K562 (cell line): ENCODE results near the gene ZC3H10. TPM values are rescaled to one million over a fixed set of nuclear protein-coding genes. Genes with fewer than 3 reads are reported as not detected.

Experiments used
- ARID1B ChIP-seq: fragments of 450-650 bp; IDR thresholded peaks from 2 replicates; pipeline ENCODE4 v1.6.1; 2016; ENCODE audit warnings: antibody characterized with exemption, mild to moderate bottlenecking, inconsistent platforms
- EP300 ChIP-seq: IDR thresholded peaks from 2 replicates; pipeline ENCODE4 v1.6.1; 2012; ENCODE audit warnings: low read length, improper control_type of control experiment
- HNRNPUL1 ChIP-seq: fragments of 200-400 bp; formaldehyde crosslinking; IDR thresholded peaks from 2 replicates; pipeline ENCODE4 v1.6.1; 2017; ENCODE audit warnings: low read length
- HSF4 ChIP-seq: fragments of 250-450 bp; sonication (Bioruptor Pico); IDR thresholded peaks from 2 replicates; pipeline ENCODE4 v2.1.2; 2022; ENCODE audit warnings: mild to moderate bottlenecking, moderate library complexity, borderline replicate concordance
- NFYB ChIP-seq: IDR thresholded peaks from 2 replicates; pipeline ENCODE4 v1.6.1; 2011; ENCODE audit warnings: mild to moderate bottlenecking, moderate library complexity; ENCODE audit not compliant: insufficient read length; ENCODE audit errors: extremely low read depth
- PHB ChIP-seq: fragments of 250-450 bp; sonication (Bioruptor Pico); IDR thresholded peaks from 2 replicates; pipeline ENCODE4 v1.5.0; 2021
- POLR2B ChIP-seq: fragments of 450-650 bp; IDR thresholded peaks from 2 replicates; pipeline ENCODE4 v1.6.1; 2018; ENCODE audit warnings: low read depth; ENCODE audit not compliant: partially characterized antibody
- RAD51 ChIP-seq: fragments of 450-650 bp; IDR thresholded peaks from 2 replicates; pipeline ENCODE4 v1.7.1; 2016; ENCODE audit warnings: low read depth, mild to moderate bottlenecking, borderline replicate concordance
- RBM14 ChIP-seq: fragments of 200-400 bp; formaldehyde crosslinking; IDR thresholded peaks from 2 replicates; pipeline ENCODE4 v1.6.1; 2018; ENCODE audit warnings: low read depth, mild to moderate bottlenecking, low read length, moderate library complexity, borderline replicate concordance; ENCODE audit not compliant: insufficient read depth
- RUNX1 ChIP-seq: sonication (generic); IDR thresholded peaks from 2 replicates; pipeline ENCODE4 v1.6.1; 2016; ENCODE audit warnings: antibody characterized with exemption, low read depth
- STAT5B ChIP-seq: fragments of 250-450 bp; sonication (Bioruptor Pico); IDR thresholded peaks from 2 replicates; pipeline ENCODE4 v1.8.0; 2021; ENCODE audit warnings: mild to moderate bottlenecking, inconsistent platforms
- TAL1 ChIP-seq: fragments of 450-650 bp; IDR thresholded peaks from 2 replicates; pipeline ENCODE4 v1.6.1; 2016; ENCODE audit warnings: mild to moderate bottlenecking
- XRCC3 ChIP-seq: fragments of 450-650 bp; IDR thresholded peaks from 2 replicates; pipeline ENCODE4 v1.6.1; 2017; ENCODE audit warnings: mild to moderate bottlenecking, moderate library complexity
- ZNF239 ChIP-seq: fragments of 250-450 bp; sonication (Bioruptor Pico); IDR thresholded peaks from 2 replicates; pipeline ENCODE4 v1.4.0; 2020; ENCODE audit warnings: mild to moderate bottlenecking
- ZNF75A ChIP-seq: fragments of 450-650 bp; formaldehyde crosslinking; IDR thresholded peaks from 2 replicates; pipeline ENCODE4 v1.4.0; 2020; ENCODE audit warnings: mild to moderate bottlenecking
- ZNF778 ChIP-seq: fragments of 450-650 bp; formaldehyde crosslinking; IDR thresholded peaks from 2 replicates; pipeline ENCODE4 v1.4.0; 2020; ENCODE audit warnings: mild to moderate bottlenecking, moderate library complexity
- polyA plus RNA-seq, 8 experiments: library from polyadenylated mRNA; depleted of rRNA in 4 of 8; stranded (reverse) in 5 of 8; unstranded in 3 of 8; fragments of >200 nt; fragmentation: Nextera tagmentation in 2 of 8; fragmentation: Illumina TruSeq in 1 of 8; extraction: Ambion mirVana in 2 of 8; extraction: Trizol in 1 of 8; gene quantifications; 2 replicates each; pipeline versions ENCODE4 v1.2.1 to v1.2.3, GENCODE V29; 2011 to 2014; ENCODE audit warnings: inconsistent platforms in 1 of 8, missing spikeins in 1 of 8
- total RNA-seq, 7 experiments: library from RNA; depleted of rRNA in 6 of 7; stranded (reverse); fragments of >200 nt in 6 of 7; fragmentation: Illumina TruSeq in 2 of 7; extraction: Trizol in 2 of 7; gene quantifications; 2 replicates each; pipeline versions ENCODE4 v1.2.1 to v1.2.3, GENCODE V29; 2011 to 2021; ENCODE audit warnings: low replicate concordance in 1 of 7
- TF ChIP-seq, protein P1 (sequence below): fragments of 450-650 bp; IDR thresholded peaks from 2 replicates; pipeline ENCODE4 v1.6.1; 2016; ENCODE audit warnings: antibody characterized with exemption
- TF ChIP-seq, protein P2 (sequence below): IDR thresholded peaks from 2 replicates; pipeline ENCODE4 v1.6.1; 2016; ENCODE audit warnings: missing genetic modification characterization, missing compliant biosample characterization
- TF ChIP-seq, protein P3 (sequence below): sonication (generic); formaldehyde crosslinking; IDR thresholded peaks from 2 replicates; pipeline ENCODE4 v1.5.0; 2020; ENCODE audit warnings: missing genetic modification reagents
- TF ChIP-seq, protein P4 (sequence below), 2 experiments: fragments of 450-650 bp; IDR thresholded peaks; 2 replicates each; pipeline ENCODE4 v1.6.1; 2016
- TF ChIP-seq, protein P5 (sequence below): sonication (generic); formaldehyde crosslinking; IDR thresholded peaks from 2 replicates; pipeline ENCODE4 v1.9.0; 2022; ENCODE audit warnings: mild to moderate bottlenecking, missing genetic modification reagents
- TF ChIP-seq, protein P6 (sequence below), 2 experiments: fragments of 450-650 bp in 1 of 2; sonication (generic) in 1 of 2; formaldehyde crosslinking; conservative IDR thresholded peaks; 2 replicates each; pipeline versions ENCODE4 v1.4.0 to v1.8.1; 2020 to 2022; ENCODE audit warnings: mild to moderate bottlenecking in 1 of 2, missing genetic modification reagents in 1 of 2

Gene ZC3H10
- total and polyA plus RNA-seq, 9 of the 15 experiments (the other 6 are each of a cell fraction or from before 2014, with no cell fraction given) = 0.31 to 4.1 (median 1.6) TPM

DNA sequence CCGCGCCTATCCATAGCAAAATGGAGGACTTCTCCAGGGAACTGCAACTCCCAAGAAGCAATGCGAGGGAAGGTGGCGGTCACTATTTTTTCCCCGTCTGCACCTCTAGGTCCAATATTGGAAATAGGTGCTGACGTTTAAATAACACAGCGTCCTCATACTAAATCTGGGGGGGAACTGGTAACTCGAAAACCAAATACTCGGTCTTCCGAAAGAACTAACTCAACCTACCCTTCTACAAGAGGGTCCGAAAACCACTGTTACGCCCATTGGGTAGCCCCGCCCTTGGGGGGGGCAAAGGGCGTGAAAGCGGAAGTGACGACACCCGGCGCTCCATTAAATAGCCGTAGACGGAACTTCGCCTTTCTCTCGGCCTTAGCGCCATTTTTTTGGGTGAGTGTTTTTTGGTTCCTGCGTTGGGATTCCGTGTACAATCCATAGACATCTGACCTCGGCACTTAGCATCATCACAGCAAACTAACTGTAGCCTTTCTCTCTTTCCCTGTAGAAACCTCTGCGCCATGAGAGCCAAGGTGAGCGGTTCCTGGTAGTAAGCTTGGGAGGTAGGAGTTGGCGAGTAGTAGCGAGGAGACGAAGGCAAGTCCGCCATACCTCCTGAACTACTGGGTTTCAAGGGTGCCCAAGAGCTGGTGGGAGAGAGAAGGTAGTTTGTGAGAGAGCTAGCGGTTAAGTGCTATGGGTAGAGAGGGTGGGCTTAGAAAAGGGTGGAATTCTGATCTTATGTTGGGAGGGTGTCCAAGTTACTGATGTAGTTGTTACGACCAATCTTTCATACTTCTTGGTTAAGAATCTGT lies 1.6 kb upstream of the ZC3H10 start, which contains the start of gene RPL41 (continued):
- TF ChIP-seq HSF4 (CRISPR knock-in tag) (no peak), POLR2B (peak; percentile 100), NFYB (no peak), XRCC3 (no peak), ARID1B (peak; percentile 37), HNRNPUL1 (no peak), STAT5B (CRISPR knock-in tag) (no peak), ZNF75A (CRISPR knock-in tag) (no peak), ZNF239 (CRISPR knock-in tag) (0 out of 2 replicates have a peak, but pooled peaks have one; percentile 17), PHB (CRISPR knock-in tag) (peak; percentile 52; the same call in 1 of the 2 replicates), TAL1 (no peak), ZNF778 (CRISPR knock-in tag) (no peak), RAD51 (peak; percentile 6; the same call in 1 of the 2 replicates), RBM14 (no peak), RUNX1 (no peak), EP300 (no peak; the same call in 1 of the 2 replicates)
- TF ChIP-seq, protein P1, sequence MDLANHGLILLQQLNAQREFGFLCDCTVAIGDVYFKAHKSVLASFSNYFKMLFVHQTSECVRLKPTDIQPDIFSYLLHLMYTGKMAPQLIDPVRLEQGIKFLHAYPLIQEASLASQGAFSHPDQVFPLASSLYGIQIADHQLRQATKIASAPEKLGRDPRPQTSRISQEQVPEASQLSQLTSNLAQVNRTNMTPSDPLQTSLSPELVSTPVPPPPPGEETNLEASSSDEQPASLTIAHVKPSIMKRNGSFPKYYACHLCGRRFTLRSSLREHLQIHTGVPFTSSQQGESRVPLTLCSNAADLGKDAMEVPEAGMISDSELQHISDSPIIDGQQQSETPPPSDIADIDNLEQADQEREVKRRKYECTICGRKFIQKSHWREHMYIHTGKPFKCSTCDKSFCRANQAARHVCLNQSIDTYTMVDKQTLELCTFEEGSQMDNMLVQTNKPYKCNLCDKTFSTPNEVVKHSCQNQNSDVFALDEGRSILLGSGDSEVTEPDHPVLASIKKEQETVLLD = no peak
- TF ChIP-seq, protein P2, sequence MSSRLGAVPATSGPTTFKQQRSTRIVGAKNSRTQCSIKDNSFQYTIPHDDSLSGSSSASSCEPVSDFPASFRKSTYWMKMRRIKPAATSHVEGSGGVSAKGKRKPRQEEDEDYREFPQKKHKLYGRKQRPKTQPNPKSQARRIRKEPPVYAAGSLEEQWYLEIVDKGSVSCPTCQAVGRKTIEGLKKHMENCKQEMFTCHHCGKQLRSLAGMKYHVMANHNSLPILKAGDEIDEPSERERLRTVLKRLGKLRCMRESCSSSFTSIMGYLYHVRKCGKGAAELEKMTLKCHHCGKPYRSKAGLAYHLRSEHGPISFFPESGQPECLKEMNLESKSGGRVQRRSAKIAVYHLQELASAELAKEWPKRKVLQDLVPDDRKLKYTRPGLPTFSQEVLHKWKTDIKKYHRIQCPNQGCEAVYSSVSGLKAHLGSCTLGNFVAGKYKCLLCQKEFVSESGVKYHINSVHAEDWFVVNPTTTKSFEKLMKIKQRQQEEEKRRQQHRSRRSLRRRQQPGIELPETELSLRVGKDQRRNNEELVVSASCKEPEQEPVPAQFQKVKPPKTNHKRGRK = peak; percentile 76
- TF ChIP-seq, protein P3, sequence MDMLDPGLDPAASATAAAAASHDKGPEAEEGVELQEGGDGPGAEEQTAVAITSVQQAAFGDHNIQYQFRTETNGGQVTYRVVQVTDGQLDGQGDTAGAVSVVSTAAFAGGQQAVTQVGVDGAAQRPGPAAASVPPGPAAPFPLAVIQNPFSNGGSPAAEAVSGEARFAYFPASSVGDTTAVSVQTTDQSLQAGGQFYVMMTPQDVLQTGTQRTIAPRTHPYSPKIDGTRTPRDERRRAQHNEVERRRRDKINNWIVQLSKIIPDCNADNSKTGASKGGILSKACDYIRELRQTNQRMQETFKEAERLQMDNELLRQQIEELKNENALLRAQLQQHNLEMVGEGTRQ = no peak
- TF ChIP-seq, protein P4, sequence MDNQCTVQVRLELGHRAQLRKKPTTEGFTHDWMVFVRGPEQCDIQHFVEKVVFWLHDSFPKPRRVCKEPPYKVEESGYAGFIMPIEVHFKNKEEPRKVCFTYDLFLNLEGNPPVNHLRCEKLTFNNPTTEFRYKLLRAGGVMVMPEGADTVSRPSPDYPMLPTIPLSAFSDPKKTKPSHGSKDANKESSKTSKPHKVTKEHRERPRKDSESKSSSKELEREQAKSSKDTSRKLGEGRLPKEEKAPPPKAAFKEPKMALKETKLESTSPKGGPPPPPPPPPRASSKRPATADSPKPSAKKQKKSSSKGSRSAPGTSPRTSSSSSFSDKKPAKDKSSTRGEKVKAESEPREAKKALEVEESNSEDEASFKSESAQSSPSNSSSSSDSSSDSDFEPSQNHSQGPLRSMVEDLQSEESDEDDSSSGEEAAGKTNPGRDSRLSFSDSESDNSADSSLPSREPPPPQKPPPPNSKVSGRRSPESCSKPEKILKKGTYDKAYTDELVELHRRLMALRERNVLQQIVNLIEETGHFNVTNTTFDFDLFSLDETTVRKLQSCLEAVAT (IDR thresholded peaks at IDR 0.05) = peak; percentile 84 to 88
- TF ChIP-seq, protein P5, sequence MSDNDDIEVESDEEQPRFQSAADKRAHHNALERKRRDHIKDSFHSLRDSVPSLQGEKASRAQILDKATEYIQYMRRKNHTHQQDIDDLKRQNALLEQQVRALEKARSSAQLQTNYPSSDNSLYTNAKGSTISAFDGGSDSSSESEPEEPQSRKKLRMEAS (CRISPR knock-in tag) = peak; percentile 41; the same call in 1 of the 2 replicates
- TF ChIP-seq, protein P6, sequence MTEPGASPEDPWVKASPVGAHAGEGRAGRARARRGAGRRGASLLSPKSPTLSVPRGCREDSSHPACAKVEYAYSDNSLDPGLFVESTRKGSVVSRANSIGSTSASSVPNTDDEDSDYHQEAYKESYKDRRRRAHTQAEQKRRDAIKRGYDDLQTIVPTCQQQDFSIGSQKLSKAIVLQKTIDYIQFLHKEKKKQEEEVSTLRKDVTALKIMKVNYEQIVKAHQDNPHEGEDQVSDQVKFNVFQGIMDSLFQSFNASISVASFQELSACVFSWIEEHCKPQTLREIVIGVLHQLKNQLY (CRISPR knock-in tag; conservative IDR thresholded peaks at IDR 0.05) = 0 out of 4 replicates have a peak, but pooled peaks of 1 of the 2 experiments have one; percentile 40
